Lower leg skin (tissue), 4 donors: ENCODE results near the gene LRRC75B. TPM values are rescaled to one million over a fixed set of nuclear protein-coding genes. Genes with fewer than 3 reads are reported as not detected.

ENCODE experiments used
- DNase-seq, 2 donors: peaks; one replicate each; pipeline ENCODE4 v3.0.0-alpha.2; 2019; ENCODE audit warnings: low spot score in 2 of 2
- H3K4me3 ChIP-seq: fragments of 200-600 bp; sonication (generic); 2 replicates; pipeline ENCODE4 v1.5.1; 2017; ENCODE audit warnings: mild to moderate bottlenecking, low read depth; ENCODE audit not compliant: poor library complexity, severe bottlenecking
- CTCF ChIP-seq, 3 donors: fragments of 450-650 bp; IDR thresholded peaks; one replicate each; pipeline ENCODE4 v1.5.1; 2016; ENCODE audit warnings: antibody characterized with exemption in 3 of 3, mild to moderate bottlenecking in 3 of 3, moderate library complexity in 2 of 3
- POLR2A ChIP-seq, 2 donors: fragments of 450-650 bp; IDR thresholded peaks; one replicate each; pipeline ENCODE4 v1.6.1; 2016 to 2017; ENCODE audit warnings: antibody characterized with exemption in 2 of 2, mild to moderate bottlenecking in 1 of 2, moderate library complexity in 1 of 2
- WGBS, 2 donors: methylation state at CpG; one replicate each; pipeline ENCODE4 v1.1.5; 2018; 5-methylcytosine and 5-hydroxymethylcytosine counted together
- intact Hi-C: fragments of 100-400 bp; cut with DNase I; formaldehyde crosslinking; loops from one replicate; pipeline ENCODE4 v1.15.0; 2023; ENCODE audit warnings: low total_unique reads
- total RNA-seq, 4 donors: library from RNA; depleted of rRNA; stranded (reverse); fragments of >200 nt; gene quantifications; one replicate each; pipeline ENCODE4 v1.1.0, GENCODE V29; 2016

Gene LRRC75B
- total RNA-seq, 4 donors from 2014 or later: 12.5 to 19.2 (median 16.5) TPM

- H3K4me3 ChIP-seq: no peak overlapping the region
- DNase-seq: no peak
- intact Hi-C loops: no loop called here
- TF ChIP-seq POLR2A (IDR thresholded peaks at IDR 0.05) (no peak), CTCF (IDR thresholded peaks at IDR 0.05) (no peak)
- WGBS, 2 donors: 83 to 88% methylated on average over 3 of the region's 3 CpGs
These were observed 56.8 kb downstream of the LRRC75B start for GRCh38 chr22:24536089-24536488.

Other genes with a start within 250 kb of the LRRC75B start
- gene ADORA2A, start 165.5 kb downstream of the LRRC75B start, total RNA-seq: 1 to 10 TPM in 2 of 4 donors, under 1 TPM in 2; 0.39 to 8.4 (median 1.3) TPM
- 1 to 10 TPM in 3 of 4 donors, under 1 TPM in 1; 0.99 to 2.1 (median 1.9) TPM for gene UPB1, start 97.7 kb downstream of the LRRC75B start, total RNA-seq
- gene GUCD1, start 37.9 kb downstream of the LRRC75B start, total RNA-seq: 100 to 1,000 TPM in 1 of 4 donors, 10 to 100 TPM in 3; 67.0 to 124 (median 95.9) TPM
- 100 to 1,000 TPM; 108 to 134 (median 116) TPM for gene SNRPD3, start 37.1 kb downstream of the LRRC75B start, total RNA-seq
- 1 to 10 TPM; 1.5 to 6.9 (median 4.2) TPM for gene GGT1, start 10.1 kb upstream of the LRRC75B start, total RNA-seq
- under 1 TPM in 1 of 4 donors, not detected in 3; 0.38 TPM for gene PIWIL3, start 181.6 kb upstream of the LRRC75B start, total RNA-seq
- gene SGSM1, start 213.1 kb upstream of the LRRC75B start, total RNA-seq: 1 to 10 TPM; 3.5 to 6.1 (median 4.4) TPM